Inferior parietal cortex (tissue), 1 donor: ENCODE results near the gene CACNA1I.

Experiments used
- DNase-seq: peaks from one replicate; pipeline ENCODE4 v3.0.0-alpha.2; 2016; ENCODE audit errors: extremely low spot score

The CACNA1I gene

GRCh38 chr22:39693943-39694500 is 123.5 kb downstream of the CACNA1I start:
- DNase-seq, result no peak

- DNase-seq, result no peak
These were observed 127.4 kb downstream of the CACNA1I start for GRCh38 chr22:39697790-39698430.

- no peak for DNase-seq
These were observed 129.2 kb downstream of the CACNA1I start for GRCh38 chr22:39699631-39700360.

- no peak for DNase-seq
These were observed 130.0 kb downstream of the CACNA1I start for GRCh38 chr22:39700565-39700964.

GRCh38 chr22:39703091-39703490 is 132.5 kb downstream of the CACNA1I start:
- DNase-seq, result no peak

GRCh38 chr22:39703928-39704639 is 133.5 kb downstream of the CACNA1I start:
- no peak for DNase-seq

GRCh38 chr22:39705386-39705785 is 134.8 kb downstream of the CACNA1I start:
- no peak for DNase-seq

GRCh38 chr22:39706376-39707140 is 136.0 kb downstream of the CACNA1I start:
- DNase-seq, result no peak

- DNase-seq, result no peak
These were observed 136.8 kb downstream of the CACNA1I start for GRCh38 chr22:39707351-39707750.

- DNase-seq, result no peak
These were observed 137.3 kb downstream of the CACNA1I start for GRCh38 chr22:39707816-39708215.

GRCh38 chr22:39710380-39711150 is 140.0 kb downstream of the CACNA1I start:
- DNase-seq, result no peak

- no peak for DNase-seq
These were observed 141.5 kb downstream of the CACNA1I start for GRCh38 chr22:39712081-39712480.

GRCh38 chr22:39712751-39713525 is 142.4 kb downstream of the CACNA1I start:
- DNase-seq, result no peak

- DNase-seq, result no peak
These were observed 143.3 kb downstream of the CACNA1I start for GRCh38 chr22:39713799-39714290.

GRCh38 chr22:39714321-39714720 is 143.8 kb downstream of the CACNA1I start:
- DNase-seq, result no peak

- no peak for DNase-seq
These were observed 145.4 kb downstream of the CACNA1I start for GRCh38 chr22:39715778-39716495.

GRCh38 chr22:39716534-39716933 is 146.0 kb downstream of the CACNA1I start:
- DNase-seq, result no peak

- DNase-seq, result no peak
These were observed 146.5 kb downstream of the CACNA1I start for GRCh38 chr22:39717099-39717498.

- no peak for DNase-seq
These were observed 147.7 kb downstream of the CACNA1I start for GRCh38 chr22:39718206-39718605.
